PFSK-1 (cell line): ENCODE data around the gene FOCAD.

Experiments
- POLR2AphosphoS5 ChIP-seq: IDR thresholded peaks from 2 replicates; pipeline ENCODE4 v1.6.1; 2012; ENCODE audit warnings: low read depth, mild to moderate bottlenecking, control low read depth, low read length, moderate library complexity
- SIN3A ChIP-seq: IDR thresholded peaks from 2 replicates; pipeline ENCODE4 v1.6.1; 2012; ENCODE audit warnings: mild to moderate bottlenecking, low read length, moderate library complexity, borderline replicate concordance; ENCODE audit not compliant: insufficient read depth
- TAF1 ChIP-seq: IDR thresholded peaks from 2 replicates; pipeline ENCODE4 v1.6.1; 2012; ENCODE audit warnings: low read length, control low read depth, borderline replicate concordance; ENCODE audit not compliant: insufficient read depth
- TF ChIP-seq, protein P1 (sequence below), 2 experiments: IDR thresholded peaks; 2 replicates each; pipeline versions ENCODE4 v1.6.1 to v1.8.0; 2011 to 2012; ENCODE audit warnings: low read depth in 2 of 2, low read length in 2 of 2, control low read depth in 1 of 2, inconsistent platforms in 1 of 2, mild to moderate bottlenecking in 1 of 2, moderate library complexity in 1 of 2; ENCODE audit not compliant: insufficient read depth in 1 of 2

DNA sequence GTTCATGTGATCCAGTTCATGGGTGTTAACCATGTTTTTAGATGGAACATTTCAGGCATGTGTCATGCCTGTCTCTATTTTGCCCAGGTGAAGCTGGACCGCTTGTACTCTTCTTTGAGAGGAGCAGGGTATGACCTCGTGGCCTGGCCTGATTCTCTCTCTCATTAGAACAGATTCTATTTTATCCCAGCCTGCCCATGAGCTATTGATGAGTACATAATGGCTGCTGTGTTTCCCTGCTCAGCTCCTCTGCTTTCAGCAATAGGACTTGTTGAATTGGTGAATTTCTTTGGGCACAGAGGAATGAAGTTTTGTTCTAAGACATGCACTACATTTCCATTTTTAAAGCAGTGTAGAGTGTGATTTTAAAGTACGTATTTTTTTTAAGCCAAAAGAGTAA lies 261.2 kb downstream of the FOCAD start:
- TF ChIP-seq POLR2AphosphoS5 (no peak), TAF1 (no peak), SIN3A (no peak)
- TF ChIP-seq, protein P1, sequence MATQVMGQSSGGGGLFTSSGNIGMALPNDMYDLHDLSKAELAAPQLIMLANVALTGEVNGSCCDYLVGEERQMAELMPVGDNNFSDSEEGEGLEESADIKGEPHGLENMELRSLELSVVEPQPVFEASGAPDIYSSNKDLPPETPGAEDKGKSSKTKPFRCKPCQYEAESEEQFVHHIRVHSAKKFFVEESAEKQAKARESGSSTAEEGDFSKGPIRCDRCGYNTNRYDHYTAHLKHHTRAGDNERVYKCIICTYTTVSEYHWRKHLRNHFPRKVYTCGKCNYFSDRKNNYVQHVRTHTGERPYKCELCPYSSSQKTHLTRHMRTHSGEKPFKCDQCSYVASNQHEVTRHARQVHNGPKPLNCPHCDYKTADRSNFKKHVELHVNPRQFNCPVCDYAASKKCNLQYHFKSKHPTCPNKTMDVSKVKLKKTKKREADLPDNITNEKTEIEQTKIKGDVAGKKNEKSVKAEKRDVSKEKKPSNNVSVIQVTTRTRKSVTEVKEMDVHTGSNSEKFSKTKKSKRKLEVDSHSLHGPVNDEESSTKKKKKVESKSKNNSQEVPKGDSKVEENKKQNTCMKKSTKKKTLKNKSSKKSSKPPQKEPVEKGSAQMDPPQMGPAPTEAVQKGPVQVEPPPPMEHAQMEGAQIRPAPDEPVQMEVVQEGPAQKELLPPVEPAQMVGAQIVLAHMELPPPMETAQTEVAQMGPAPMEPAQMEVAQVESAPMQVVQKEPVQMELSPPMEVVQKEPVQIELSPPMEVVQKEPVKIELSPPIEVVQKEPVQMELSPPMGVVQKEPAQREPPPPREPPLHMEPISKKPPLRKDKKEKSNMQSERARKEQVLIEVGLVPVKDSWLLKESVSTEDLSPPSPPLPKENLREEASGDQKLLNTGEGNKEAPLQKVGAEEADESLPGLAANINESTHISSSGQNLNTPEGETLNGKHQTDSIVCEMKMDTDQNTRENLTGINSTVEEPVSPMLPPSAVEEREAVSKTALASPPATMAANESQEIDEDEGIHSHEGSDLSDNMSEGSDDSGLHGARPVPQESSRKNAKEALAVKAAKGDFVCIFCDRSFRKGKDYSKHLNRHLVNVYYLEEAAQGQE (IDR thresholded peaks at IDR 0.05; ENCODE audit: insufficient read depth in 1 of 2, low read depth in 2 of 2, low read length in 2 of 2) = no peak
